Muscle of arm (tissue), 12 donors: ENCODE data around the gene SECISBP2. TPM values are rescaled to one million over a fixed set of nuclear protein-coding genes. Genes with fewer than 3 reads are reported as not detected.

ENCODE experiments used
- DNase-seq: peaks from one replicate; pipeline ENCODE4 v3.0.0-alpha.2; 2013
- polyA plus RNA-seq, 12 donors: library from polyadenylated mRNA; unstranded; fragments of 120-200 nt; gene quantifications; one replicate each; pipeline ENCODE4 v1.2.1, GENCODE V29; 2013; ENCODE audit not compliant: insufficient read length in 12 of 12

SECISBP2 gene
- polyA plus RNA-seq, 12 donors: 32.3 to 68.2 (median 45.0) TPM; not detected in 1

- no peak for DNase-seq
Measured at GRCh38 chr9:89347651-89348050, 29.4 kb downstream of the SECISBP2 start.

GRCh38 chr9:89349607-89350006 is 31.3 kb downstream of the SECISBP2 start:
- DNase-seq: no peak

DNA sequence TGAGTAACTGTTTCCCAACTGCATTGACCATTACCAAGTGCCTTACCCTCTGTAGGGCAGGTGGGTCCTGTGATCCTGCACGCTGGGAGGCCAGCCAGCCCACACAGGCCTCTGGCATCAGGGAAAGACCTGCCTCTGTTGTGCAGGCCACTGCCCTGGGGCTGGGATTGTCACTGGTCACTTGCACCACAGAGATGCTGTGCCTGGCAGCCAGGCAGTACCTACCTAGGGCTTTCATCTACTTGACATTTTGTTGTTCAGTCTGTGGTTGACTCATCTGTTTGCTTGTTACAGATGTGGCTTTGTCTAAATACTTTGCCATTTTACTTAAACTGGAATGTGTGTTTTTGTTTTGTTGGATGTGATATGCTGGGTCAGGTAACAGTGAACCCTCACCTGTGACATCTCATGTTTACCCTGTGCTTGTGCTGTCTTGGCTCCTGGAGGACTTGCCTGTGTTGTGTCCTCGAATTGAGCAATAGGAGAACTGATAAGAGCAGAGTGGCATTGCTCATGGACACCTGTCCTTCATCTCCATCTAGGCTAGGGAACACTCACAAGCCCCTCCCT is 32.8 kb downstream of the SECISBP2 start:
- no peak for DNase-seq

- no peak for DNase-seq
Measured at GRCh38 chr9:89351584-89352300, 33.4 kb downstream of the SECISBP2 start.

- no peak for DNase-seq
Measured at GRCh38 chr9:89352451-89352850, 34.2 kb downstream of the SECISBP2 start.

DNA sequence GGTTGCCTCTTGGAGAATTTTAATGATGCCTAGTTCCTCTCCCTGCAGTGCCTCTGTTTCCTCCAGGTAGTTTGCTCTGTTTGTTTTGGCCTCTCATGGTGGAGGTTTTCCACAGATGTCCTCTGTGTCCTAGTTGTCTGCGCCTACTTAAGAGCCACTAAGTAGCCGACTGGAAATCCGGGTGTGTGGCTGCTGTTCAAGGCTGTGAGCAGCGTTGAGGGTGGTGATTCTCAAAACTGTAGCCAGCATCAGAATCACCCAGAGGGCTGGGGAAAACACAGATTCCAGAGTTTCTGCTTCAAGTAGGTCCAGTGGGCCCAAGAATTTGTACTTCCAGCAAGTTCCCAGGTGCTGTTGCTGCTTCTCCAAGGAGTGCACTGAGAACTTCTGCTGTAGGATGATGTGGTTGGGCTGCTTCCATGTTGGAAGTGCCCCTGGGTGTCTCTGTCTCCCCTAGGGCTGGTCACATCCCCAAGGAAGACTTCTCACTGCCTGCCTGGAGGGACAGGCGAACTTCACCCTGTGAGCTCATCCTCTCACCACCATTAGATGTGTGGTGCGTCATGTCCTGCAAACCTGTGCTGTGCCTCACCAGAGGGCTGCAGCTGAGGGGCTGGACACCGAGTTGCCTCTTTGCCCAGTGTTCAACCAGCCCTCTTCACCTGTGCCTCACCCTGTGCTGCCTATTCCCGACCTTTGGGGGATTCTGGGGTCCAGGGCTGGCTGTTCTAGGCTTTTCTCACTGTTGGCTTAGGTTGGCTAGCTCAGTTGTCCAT is 34.8 kb downstream of the SECISBP2 start:
- DNase-seq: no peak

- no peak for DNase-seq
Measured at GRCh38 chr9:89353989-89354388, 35.7 kb downstream of the SECISBP2 start.

DNA sequence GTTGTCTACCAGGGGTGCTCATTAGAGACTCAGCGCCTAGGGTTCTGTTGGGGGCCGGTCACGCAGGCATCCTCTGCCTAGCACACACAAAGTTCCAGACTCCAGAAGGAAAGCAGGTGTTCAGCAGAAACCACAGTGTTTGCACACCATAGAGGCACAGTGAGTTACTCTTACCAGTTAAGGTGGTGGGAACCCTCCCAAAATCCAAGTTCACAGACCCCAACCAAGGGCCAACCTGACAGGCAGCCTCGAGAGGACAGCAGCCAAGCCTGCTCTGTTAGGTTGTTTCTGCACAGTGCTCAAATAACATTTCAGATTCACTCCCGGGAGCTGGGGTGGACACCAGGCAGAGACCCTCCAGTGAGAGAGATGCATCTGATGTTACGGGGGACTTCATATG is 36.2 kb downstream of the SECISBP2 start:
- no peak for DNase-seq

- no peak for DNase-seq
Measured at GRCh38 chr9:89356782-89357181, 38.5 kb downstream of the SECISBP2 start.

GRCh38 chr9:89357331-89358197 is 39.3 kb downstream of the SECISBP2 start:
- no peak for DNase-seq

GRCh38 chr9:89358376-89358916 is 40.1 kb downstream of the SECISBP2 start:
- peak; percentile 36 for DNase-seq

- DNase-seq: peak; percentile 54
Measured at GRCh38 chr9:89358985-89359384, 40.7 kb downstream of the SECISBP2 start.

DNA sequence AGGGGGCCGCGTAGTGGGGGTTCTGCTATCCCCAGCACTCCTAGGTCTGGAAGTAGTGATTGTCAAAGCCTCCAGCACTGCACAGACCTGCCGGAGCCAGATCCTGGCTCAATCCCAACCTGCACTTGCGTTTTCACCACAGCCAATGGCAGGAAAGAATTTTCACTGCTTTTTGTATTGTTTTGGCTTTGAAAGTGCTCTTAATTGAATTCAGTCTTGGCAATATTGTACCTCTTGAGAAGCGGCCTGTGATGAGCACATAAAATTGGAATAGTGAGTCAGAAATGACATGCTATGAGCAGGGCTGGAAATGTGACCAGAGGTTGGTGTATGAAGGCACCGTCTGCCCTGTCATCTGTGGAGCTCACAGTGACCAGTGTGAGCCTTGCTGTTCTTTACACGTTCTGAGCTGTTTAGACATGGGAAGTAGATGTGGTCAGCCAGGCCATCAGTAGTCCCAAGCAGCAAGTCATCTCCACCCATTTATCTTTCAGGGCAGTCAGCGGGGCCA is 41.5 kb downstream of the SECISBP2 start:
- DNase-seq: peak; percentile 47

DNA sequence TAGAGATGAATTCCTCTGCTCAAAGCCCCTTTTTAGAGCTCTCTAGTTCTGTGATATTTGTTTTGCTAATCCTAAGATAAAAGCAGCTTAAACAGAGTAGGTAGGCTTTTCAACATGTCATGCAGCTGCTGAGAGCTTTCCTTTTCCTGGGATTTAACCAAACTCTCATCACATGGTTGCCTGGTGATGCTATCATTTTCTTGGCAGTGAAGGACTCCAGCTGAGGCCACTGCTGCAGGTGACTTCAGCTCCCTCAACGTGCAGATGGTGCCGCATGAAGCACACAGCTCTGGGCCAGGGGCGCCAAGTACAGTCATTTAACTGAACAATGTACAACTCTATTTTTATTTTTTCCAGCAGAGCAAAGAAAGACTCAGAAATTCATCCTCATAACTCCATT is 42.2 kb downstream of the SECISBP2 start:
- DNase-seq: peak; percentile 65

DNA sequence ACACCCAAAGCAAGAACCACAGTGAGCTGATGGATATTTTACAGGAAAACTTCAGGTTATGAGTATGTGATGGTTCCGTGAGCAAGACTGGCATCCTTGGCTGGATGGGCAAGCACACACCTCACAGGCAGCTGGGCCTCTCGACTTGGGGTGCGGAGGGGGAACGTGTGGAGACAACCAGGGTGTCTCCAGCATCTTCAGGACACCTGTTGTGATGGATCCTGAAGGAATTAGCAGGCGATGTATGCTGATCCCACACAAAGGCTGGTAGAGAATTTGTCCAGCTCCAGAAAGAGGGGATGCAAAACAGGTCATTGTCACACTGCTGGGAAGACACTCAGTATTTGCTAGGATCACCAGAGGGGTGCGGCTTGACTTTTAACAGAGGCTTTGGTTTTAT is 42.7 kb downstream of the SECISBP2 start:
- DNase-seq: no peak

GRCh38 chr9:89361816-89362646 is 43.7 kb downstream of the SECISBP2 start:
- no peak for DNase-seq

DNA sequence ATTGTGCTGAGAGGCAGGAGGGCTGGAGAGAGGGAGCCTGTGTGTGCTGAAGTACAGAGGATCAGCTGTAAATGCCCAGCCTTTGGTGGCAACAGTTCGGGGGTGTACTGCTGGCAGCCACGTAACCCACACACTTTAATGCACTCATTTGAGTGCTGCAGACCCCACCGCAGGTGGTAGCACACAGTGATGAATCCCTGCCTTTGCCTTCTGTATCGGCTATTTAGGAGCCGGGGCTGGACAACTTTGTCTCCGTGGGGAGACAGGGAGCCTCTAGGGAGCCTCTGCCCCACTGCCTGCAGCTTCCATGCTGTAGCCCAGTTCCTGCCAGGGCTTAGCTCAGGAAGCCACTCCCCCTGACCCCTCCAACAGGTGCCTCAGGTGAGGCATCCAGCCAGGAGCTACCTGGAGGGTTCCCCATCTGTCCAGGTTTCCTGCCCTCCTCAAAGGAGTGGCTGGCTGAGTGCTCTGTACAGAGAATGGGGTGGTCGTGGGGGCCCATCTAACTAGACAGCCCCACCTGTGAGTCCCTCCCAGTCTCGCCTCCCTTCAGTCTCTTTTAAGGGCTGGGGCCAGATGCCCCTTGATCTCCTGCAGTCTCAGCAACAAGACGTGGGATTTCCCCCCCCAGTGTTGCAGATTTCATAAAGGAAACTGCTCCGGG is 44.5 kb downstream of the SECISBP2 start:
- DNase-seq: no peak

DNA sequence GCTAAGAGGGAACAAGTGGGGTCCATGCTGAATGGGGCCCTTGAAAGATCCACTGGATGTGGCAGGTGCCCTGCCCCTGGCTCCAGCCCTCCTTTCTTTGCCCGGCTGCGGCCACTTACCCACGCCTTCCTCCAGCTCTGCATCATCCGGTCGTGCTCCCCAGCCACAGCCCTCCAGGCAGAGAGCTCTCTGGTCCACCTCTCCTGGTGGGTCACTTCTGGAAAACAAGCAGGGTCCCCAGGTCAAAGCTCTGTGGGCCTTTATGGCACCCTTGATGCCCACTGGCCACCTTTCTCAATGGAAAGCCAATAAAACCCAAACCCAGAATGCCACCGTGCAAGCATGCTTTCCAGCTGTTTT is 45.0 kb downstream of the SECISBP2 start:
- DNase-seq: no peak

GRCh38 chr9:89363921-89364665 is 45.8 kb downstream of the SECISBP2 start:
- no peak for DNase-seq
